Measurements from ENCODE around the gene CGREF1.

CGREF1 gene

DNA sequence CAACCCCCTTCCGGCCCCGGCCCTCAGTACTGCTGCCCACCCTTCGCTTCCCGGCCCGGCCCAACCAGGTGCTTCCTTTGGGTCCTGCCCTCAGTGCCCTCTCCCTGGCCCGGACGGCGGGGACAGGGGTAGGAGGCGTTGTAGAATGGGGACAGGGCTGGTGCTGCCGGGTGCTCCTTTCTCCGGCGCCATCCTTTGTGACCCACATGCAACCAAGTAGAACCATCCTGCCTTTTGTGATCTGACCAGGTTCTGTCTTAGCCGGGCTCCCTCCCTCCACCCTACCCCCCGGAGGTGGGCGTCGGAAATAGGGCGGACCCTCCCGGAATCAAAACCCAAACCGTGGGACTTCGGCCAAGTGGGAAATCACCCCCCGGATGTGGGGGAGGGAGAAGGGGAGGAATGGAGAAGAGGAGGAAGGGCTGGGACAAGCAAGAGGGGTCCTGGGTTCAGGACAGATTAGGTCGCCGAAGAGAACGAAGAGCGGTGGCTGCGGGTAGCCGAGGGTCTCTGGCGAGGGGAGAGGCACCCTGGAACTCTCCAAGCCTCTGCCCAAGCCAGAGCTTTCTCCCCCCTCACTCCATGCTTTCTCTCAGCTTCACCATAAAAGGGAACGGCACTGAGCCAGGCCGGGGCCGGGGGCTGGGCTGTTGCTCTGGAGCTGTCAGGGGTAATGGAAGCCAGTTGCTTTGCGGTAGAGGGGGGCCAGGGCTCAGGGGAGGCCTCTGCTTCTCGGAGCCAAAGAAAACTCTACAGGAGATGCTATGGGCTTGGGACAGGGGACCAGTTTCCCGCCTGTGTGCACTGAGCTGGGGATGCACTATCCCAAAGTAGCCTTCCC is 46.7 kb downstream of the CGREF1 start:
- peak; percentile 53 for DNase-seq

DNA sequence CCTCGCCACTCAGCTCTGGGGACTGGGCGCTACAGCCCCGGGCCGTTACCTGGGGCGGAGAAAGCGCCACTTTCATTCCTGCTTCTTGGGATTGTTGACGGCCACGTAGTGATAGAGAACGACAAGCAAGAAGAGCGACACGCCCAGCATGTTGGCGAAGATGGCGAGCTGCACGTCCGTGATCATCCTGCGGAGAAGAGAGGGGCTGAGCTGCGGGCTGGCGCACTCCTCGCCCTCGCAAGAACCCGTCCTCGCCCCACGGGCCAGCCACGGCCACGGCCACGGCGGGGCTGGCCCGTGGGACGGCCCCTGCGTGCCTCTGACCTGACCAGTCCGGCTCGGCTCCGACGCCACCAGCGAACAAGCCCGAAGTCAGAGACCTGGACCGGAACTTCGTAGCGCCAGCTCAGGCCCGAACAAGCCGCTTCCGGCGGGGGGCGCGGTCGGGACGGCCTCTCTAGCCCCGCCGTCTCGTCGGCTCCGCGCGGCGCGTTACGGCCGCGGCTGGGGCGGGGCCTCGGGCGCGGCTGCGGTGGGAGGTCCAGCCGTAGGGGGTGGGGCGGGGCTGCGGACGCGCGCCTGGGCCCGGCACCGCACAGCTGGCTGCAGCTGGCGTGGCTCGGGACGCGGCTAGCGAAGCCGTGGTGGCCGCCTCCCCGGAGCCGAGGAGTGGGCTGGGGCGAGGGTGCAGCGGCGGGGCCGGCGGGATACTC is 47.5 kb downstream of the CGREF1 start, which contains the start of gene OST4:
OST4 (minus strand) TSS at position 378 of the 713 bp plus-strand sequence.
- peak; percentile 91 for DNase-seq

DNA sequence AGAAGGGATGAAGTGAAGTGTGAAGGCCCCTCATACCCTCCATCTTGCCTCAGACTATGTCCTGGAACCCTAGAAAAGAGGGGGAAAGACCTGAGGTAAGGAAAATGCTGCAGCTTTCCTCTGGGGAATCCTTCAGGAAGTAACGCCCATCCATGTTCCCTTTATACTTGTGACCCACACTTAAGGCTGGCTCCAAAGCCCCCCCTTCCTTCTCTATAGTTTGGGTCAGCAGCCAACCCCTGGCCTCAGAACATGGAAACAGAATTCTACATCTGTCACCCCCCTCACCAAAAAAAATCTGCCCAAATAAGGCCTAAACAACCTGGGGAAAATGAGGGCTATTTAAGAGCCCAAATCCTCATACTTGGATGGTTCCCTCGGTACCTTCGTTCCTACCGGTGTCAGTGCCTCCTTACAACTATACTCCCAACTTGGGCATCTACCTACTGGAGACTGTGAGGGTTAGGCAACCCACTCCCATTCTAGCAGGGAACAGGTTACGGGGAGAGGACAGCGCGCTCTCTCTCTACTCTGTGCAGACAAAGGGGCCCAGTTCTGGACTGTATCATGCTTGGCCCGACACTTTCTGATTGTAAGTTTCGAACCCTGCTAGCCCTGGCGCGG is 48.2 kb downstream of the CGREF1 start:
- DNase-seq = no peak

DNA sequence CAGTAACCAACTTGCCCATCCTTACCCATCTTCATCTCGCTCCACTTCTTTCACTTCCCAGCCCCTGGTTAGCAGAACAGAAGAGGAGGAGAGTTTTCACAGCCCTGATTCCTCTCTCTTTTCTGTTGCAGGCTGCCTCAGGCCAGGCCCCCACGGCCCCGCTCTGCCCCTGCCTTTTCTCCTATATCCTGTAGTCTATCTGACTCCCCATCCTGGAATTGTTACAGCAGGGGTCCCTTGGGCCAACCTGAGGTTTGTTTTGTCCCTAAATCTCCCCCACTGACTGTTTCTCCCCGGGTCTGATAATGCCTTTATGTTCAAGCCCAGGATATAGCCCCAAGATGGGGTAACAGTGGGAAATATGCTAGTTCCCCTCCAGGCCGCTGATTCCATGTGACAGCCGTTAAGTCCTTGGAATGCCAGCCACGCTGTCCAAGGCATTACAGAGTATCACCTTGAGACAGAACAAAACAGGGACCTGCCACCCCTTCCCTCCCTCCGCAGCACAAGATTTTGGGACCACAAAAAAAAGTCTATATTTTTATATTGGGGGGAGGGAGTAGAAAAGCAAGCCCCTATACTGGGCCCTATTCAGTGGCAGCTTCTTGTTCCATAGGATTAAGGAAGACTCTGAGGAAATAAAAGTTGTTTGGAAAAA is 48.8 kb downstream of the CGREF1 start:
- DNase-seq = no peak

DNA sequence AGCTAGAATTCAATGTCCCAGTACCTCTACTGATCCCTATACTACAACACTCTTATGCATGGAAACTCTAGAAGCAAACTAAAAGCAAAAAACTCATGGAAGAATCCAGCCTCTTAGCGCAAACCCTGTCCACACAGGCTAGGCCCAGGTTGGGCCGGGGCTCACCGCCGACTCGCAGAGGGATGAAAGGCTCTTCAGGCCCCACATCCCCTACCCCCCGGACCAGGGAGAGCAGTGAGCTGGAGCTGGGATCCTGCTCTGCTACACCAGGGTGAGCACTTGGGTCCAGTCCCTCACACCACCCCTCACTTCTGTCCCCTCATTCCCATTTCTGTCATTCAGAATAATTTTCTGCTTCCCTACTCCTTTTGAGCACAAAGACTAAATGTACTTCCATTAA is 49.5 kb downstream of the CGREF1 start:
- DNase-seq = no peak

DNA sequence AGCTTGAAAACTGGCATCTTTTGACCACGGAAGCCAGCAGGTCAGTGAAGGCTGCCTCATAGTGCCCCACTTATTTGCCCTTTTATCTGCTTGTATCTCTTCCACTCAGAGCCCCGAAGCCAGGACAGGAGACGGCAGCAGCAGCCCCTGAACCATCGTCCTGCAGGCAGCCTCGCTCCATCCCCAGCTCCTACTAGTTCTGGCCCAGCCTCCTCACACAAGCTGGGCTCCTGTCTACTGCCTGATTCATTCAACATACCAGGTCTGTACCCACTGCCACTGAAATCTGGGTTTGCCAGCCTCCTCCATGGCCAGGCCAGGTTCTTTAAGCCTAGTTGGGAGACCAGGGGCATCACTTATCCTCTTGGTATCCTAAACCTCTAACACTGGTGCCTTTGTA is 51.5 kb downstream of the CGREF1 start:
- no peak for DNase-seq

DNA sequence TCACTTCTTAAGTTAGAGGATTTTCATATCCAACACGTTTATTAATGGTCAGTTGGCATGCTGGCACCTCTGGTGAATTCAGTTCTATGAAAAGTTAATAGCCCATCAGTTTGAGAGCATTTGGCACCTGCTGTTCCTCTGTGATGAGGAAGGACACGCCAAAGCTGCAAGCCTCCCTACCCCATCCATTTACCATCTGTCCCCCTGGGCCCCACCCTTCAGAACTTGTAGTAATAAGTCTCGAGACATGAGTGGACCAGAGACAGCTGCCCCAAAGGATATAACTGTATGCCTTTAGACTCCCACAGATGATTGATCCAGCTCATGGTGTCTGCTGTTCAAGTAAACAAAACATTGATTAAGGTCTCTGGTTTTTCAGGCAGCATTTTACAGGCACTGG is 53.8 kb downstream of the CGREF1 start:
- DNase-seq = no peak

DNA sequence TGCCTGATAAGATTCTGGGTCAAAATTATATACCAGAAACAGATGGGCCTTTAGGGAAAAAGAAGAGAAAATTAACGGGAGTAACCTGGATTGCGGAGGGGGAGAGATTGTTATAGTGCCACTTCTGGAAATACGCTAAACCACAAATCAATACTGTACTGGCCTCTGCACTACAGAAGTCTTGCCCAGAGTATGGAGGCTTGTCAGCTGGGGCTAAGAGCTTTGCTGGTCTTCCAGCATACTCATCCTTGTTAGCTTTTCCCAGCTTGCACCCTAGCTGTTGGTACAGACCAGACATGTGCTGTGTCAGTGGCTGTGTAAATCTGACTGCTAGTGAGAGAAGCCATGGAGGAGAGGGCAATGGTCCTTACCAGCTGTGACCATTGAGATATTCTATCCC is 58.6 kb downstream of the CGREF1 start:
- no peak for DNase-seq

DNA sequence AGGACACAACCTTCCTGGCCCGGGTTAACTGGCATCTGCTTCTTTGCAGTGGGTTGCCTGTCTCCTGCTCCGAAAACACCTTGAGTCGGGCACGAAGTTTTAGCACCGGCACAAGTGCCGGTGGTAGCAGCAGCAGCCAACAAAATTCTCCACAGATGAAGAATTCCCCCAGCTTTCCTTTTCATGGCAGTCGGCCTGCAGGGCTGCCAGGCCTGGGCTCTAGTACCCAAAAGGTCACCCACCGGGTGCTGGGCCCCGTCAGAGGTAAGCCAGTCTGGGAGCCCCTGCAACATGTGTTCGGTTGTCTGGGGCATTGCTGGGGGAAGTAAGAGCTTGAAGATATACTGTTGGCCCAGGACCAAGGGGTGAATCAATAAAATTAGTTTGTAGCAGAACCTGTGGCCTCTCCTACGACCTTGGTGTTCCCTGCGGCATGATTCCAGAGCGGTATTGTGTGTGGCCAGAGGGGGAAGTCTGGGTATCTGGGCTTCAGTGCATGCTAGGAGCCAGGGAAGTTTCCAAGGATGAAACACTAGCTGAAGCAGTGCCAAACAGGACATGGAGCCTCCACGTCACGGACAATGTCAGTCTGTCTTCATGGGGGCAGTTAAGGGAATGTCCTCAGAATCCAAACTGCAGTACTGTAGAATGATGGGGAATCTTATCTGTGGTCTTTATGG is 59.6 kb downstream of the CGREF1 start:
- no peak for DNase-seq

DNA sequence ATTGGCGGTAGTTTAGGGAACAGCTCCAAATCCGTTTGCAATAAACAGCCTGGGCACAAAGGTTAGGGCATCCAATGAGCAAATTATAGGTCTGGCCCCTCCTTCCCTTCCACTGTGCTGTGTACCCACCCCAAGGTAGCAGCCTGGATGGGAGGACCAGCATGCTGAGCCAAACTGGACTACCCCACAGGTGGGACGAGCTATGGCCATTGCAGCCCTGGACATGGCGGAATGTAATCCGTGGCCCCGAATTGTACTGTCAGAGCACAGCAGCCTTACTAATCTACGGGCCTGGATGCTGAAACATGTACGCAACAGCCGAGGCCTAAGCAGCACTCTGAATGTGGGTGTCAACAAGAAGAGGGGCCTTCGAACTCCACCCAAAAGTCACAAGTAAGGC is 60.7 kb downstream of the CGREF1 start:
- no peak for DNase-seq

DNA sequence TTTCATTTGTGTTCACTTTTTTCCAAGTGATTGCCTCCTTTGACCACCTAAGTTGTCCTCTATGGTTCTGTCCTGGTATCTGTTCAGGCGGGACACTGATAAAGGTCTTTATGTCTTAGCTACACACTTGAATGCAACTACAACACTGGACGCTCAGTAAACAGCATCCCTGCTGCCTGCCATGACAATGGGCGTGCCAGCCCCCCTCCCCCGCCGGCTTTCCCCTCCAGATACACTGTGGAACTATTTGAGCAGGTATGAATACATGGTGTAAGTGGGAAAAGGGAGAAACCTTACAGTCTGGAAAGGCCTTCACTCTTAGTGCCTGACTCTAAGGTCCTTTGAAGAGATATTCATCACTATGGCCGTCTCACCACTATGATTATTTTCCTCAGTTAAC is 61.7 kb downstream of the CGREF1 start:
- no peak for DNase-seq

DNA sequence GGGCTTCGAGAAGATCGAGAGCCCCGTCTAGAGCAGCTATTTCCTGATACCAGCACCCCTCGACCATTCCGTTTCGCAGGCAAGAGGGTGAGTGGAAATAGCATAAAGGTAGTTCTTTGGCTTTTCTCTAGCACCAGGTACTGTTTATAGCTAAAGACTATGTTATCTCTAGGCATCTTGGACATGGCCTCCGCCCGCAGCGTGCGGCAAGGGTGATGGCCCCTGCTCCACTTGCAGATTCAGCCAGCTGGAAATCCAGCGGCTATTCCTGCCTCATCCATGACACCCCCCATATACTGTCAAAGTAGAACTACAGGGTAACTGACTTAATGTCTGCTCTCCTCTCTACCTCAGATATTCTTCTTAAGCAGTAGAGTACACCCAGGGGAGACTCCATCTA is 64.2 kb downstream of the CGREF1 start:
- no peak for DNase-seq

DNA sequence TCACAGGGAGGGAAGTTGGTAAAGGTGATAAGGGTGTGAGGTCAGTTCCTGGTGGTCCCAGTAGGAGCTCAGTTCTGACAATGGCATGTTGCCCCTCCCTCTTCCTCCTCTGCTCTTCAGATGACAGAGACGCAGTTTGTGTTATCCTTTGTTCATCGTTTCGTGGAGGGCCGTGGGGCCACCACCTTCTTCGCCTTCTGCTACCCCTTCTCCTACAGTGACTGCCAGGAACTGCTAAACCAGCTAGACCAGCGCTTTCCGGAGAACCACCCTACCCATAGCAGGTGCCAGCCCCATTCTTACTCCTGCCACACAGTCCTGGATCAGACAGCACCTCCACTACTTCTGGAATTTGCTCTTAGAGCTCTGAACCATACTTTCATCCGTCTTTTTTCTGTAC is 65.2 kb downstream of the CGREF1 start:
- DNase-seq = no peak

DNA sequence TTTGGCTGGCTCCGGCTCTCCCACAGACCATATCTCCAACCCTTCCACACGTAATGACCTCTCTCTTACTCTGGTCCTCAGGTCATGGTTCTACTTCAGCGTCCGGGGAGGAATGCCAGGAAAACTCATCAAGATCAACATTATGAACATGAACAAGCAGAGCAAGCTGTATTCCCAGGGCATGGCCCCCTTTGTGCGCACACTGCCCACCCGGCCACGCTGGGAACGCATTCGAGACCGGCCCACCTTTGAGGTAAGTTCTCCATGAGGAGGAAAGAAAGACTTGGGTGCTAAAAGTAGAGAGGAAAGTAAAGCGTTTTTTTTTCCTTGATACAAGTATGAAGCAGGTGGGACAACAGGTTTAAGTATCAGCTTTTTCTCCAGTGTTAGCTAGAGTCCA is 65.6 kb downstream of the CGREF1 start:
- no peak for DNase-seq

DNA sequence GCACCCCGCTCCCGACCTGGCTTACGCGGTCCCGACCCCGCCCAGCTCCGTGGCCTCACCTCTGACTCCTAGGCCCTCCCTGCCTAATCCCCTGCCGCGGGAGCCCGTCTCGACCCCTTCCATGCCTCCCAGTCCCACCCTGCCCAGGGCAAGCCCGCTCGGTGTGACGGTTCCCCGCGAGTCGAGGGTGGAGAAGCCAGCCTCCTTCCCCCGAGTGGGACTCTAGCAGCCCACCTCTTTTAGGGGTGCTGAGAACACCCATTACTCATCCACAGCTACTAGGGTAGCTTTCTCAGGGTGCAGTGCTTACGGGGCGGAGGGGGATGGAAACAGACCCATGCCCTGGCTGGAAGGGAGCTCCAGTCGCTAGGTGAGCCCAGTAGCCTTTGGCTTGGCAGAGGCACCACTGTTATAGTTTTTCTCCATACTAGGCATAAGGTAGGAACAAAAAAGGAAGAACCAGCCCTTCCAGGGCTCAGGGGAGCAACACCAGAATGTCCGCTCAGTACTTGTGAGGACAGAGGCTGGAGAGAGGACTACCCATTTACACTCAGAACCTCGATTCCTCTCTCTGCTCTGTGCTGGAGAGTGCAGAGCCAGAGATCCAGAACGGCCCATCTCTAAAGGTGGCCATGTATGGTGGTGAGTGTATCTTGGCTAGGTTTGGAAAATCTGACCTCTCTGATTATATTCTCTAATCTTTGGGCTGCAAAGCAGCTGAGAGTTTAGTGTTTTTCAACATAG is 66.9 kb downstream of the CGREF1 start:
- no peak for DNase-seq

DNA sequence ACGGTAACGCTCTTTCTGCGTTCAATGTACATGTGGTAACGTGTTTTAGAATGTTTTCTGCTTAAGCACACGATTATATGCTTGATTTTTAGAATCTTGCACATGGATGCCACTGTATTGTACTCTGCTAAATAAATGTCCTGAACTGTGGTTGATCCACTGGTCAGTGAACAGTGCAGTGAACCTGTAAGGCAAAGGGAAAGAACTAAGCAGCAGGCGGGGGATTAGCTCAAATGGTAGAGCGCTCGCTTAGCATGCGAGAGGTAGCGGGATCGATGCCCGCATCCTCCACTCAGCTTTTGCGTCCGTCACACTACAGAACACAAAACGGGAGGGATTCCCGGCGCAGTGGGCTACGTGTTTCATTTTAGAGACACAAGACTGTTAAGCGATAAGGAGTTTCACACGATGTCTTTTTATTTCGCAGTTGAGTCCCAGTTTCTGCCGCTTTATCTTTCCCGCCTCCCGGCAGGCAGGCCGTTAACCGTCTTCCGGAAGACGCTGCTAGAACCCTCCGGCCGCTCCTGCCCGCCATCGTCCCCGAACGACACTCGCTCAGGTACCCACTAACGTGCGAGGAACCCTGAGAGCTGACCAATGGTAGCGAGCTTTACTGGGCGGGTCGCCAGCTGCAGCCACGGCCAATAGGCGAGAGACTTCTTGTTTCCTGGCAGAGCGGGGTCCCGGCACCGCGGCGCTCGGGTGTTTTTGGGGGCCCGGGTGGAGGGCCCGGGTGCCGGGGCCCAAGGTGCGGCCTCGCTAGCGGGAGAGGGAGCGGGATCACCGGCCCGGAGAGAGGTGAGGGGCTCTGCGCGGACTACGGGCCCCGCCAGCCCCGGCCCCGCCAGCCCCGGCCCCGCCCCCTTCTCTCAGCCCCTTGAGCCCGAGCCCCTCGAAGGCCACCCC is 67.7 kb downstream of the CGREF1 start, which contains the start of gene AGBL5:
AGBL5 (plus strand) TSS at position 673 of the 906 bp plus-strand sequence. CDS start 1,291 bp downstream, outside the sequence.
- peak; percentile 98 for DNase-seq
